Mammary epithelial cell (primary cell): Measurements from ENCODE around the gene AMPH.

ENCODE experiments used
- EZH2 ChIP-seq: IDR thresholded peaks from 2 replicates; pipeline ENCODE4 v1.6.1; 2012; ENCODE audit warnings: low read length, inconsistent platforms, borderline replicate concordance
- TF ChIP-seq, protein P1 (sequence below), 2 donors: IDR thresholded peaks in 1 of 2; conservative IDR thresholded peaks in 1 of 2; 2 replicates each; pipeline ENCODE4 v1.5.1; 2011 to 2012; ENCODE audit warnings: inconsistent platforms in 2 of 2, low read length in 2 of 2, mild to moderate bottlenecking in 2 of 2, control low read depth in 1 of 2, low read depth in 1 of 2; ENCODE audit not compliant: insufficient read depth in 1 of 2; ENCODE audit errors: extremely low read depth in 1 of 2

DNA sequence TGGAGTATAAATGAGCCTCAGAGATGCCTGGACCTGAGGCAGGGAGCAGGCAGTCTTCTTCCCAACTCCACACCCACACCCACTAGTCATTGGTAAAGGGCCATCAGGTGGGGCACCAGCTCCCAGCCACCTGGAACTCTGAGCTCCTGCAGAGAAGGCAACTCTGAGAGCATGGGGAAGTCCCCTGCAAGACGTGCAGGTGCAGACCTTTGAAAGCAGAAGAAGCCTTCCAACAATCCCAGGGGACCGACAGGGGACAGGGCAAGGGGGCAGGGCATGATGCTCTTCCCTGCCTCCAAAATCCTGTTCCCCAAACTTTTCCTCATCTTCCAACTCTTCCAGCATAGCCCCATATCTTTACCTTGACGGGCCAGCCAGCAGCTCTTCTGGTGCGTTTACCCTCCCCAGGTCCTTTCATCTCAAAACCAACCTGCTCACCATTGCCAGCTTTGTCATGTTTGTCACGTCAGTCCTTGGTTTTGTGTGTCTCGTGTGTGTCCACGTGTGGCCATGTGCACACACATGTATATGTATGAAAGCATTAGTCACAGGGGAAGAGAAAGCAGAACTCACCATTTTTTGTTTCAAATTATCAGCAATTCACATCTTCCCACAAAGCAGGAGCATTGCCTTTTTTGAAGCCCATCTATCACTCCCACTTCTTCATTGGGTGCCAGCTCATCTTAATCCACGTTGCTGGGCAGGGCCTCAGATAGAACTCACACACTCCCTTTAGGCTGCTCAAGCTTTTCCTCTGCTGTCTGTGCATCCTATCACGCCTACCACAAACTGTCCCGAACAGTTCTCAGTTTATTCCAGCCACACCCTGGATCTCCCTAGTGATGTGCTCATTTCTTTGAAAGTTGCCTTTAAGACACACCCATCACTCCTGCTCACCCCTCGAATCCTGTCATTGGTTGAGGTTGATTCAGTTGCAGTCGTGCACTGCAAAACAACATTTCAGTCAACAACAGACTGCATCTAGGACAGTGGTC lies 41.0 kb upstream of the AMPH start:
- TF ChIP-seq, protein P1, sequence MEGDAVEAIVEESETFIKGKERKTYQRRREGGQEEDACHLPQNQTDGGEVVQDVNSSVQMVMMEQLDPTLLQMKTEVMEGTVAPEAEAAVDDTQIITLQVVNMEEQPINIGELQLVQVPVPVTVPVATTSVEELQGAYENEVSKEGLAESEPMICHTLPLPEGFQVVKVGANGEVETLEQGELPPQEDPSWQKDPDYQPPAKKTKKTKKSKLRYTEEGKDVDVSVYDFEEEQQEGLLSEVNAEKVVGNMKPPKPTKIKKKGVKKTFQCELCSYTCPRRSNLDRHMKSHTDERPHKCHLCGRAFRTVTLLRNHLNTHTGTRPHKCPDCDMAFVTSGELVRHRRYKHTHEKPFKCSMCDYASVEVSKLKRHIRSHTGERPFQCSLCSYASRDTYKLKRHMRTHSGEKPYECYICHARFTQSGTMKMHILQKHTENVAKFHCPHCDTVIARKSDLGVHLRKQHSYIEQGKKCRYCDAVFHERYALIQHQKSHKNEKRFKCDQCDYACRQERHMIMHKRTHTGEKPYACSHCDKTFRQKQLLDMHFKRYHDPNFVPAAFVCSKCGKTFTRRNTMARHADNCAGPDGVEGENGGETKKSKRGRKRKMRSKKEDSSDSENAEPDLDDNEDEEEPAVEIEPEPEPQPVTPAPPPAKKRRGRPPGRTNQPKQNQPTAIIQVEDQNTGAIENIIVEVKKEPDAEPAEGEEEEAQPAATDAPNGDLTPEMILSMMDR (conservative IDR thresholded peaks at IDR 0.05 in 1 of 2, IDR thresholded peaks at IDR 0.05 in 1 of 2; ENCODE audit: extremely low read depth in 1 of 2, insufficient read depth in 1 of 2, low read depth in 1 of 2, low read length in 2 of 2): no peak
- no peak for TF ChIP-seq EZH2
